ENCODE measurements around the gene STAC3. TPM values are rescaled to one million over a fixed set of nuclear protein-coding genes. Genes with fewer than 3 reads are reported as not detected.

Gene STAC3
- total RNA-seq, 1 donor from 2014 or later = 2.3 TPM

DNA sequence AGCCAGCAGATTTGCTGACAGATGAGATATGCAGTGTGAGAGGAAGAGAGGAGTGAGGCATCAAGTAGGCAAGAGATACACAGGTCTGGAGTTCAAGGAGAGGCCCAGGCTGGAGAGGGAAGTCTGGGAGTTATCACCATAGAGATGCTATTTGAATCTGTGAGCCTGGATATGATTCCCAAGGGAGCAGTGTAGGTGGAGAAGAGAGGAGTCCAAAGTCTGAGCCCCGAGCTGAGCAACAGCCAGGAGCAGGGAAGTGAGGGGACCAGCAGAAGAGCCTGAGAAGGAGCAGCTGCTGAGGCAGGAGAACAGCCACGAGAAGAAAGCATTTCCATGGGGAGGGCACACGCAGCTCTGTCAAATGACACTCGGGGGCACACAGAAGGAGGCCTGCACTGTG lies 54.5 kb downstream of the STAC3 start:
- ATAC-seq = no peak

GRCh38 chr12:57195611-57196371 lies 55.2 kb downstream of the STAC3 start:
- ATAC-seq = no peak
- no peak for DNase-seq (ENCODE audit: low spot score)

More for the DNA sequence above, 54.5 kb downstream of the STAC3 start:
- DNase-seq (ENCODE audit: low spot score) = no peak

DNA sequence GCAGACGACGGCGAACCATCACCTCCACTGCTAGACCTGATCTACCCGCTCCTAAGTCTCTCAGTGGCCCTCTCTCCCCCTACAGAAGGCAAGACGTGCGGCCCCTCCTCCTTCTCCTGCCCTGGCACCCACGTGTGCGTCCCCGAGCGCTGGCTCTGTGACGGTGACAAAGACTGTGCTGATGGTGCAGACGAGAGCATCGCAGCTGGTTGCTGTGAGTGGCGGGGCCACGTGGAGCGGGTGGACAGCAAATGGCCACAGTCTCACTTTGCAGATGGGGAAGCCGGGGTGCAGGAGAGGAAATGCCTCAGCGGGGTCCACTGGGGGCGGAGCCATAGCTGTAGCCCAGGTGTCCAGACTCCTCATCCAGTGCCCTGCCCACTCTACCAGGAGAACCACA lies 55.8 kb downstream of the STAC3 start:
- DNase-seq (ENCODE audit: low spot score) = no peak
- ATAC-seq = no peak

GRCh38 chr12:57194253-57194652 lies 56.7 kb downstream of the STAC3 start:
- DNase-seq (ENCODE audit: low spot score) = no peak
- no peak for ATAC-seq

DNA sequence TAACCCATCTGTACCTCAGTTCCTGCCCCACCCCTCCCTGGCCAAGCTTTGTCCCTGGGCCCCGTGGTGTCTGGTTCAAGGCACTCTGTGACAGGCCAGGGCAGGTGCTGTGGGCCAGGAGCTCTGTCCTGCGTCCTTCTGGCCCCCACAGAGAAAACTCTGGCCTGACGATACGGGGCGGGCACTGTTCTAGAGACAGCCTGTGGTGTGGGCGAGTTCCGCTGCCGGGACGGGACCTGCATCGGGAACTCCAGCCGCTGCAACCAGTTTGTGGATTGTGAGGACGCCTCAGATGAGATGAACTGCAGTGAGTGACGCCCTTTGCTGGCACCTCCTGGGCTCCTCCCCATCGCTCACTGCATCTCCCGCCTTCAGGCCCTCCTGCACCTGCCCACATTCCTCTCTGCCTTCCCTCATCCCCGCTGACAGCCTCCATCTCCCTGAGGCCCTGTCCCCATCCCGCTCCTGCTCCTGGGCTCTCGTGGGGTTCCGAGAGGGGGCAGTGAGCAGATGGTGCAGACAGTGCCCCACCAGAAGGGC lies 57.2 kb downstream of the STAC3 start:
- no peak for DNase-seq (ENCODE audit: low spot score)

More for the DNA sequence above, 57.2 kb downstream of the STAC3 start:
- ATAC-seq = no peak

Other genes with a start within 250 kb of the STAC3 start
- 3.5 TPM for gene ZBTB39, start 244.6 kb downstream of the STAC3 start, total RNA-seq
- gene TAC3, start 234.7 kb downstream of the STAC3 start, total RNA-seq = not detected
- gene MYO1A, start 201.1 kb downstream of the STAC3 start, total RNA-seq = 0.28 TPM
- 5.3 TPM for gene NEMP1, start 172.4 kb downstream of the STAC3 start, total RNA-seq
- 12.9 TPM for gene NAB2, start 162.1 kb downstream of the STAC3 start, total RNA-seq
- 97.6 TPM for gene STAT6, start 139.8 kb downstream of the STAC3 start, total RNA-seq
- gene LRP1, start 122.7 kb downstream of the STAC3 start, total RNA-seq = 370 TPM
- gene LRP1-AS, start 103.6 kb downstream of the STAC3 start, total RNA-seq = not detected
- gene NXPH4, start 34.4 kb downstream of the STAC3 start, total RNA-seq = 0.13 TPM
- gene SHMT2, start 21.5 kb downstream of the STAC3 start, total RNA-seq = 242 TPM
- gene R3HDM2, start 179.9 kb upstream of the STAC3 start, total RNA-seq = 38.6 TPM
- gene INHBC, start 183.6 kb upstream of the STAC3 start, total RNA-seq = 51.9 TPM
- gene INHBE, start 204.1 kb upstream of the STAC3 start, total RNA-seq = 81.6 TPM
- 0.20 TPM for gene GLI1, start 208.6 kb upstream of the STAC3 start, total RNA-seq
- gene ARHGAP9, start 228.7 kb upstream of the STAC3 start, total RNA-seq = 4.3 TPM
- gene MARS1, start 236.9 kb upstream of the STAC3 start, total RNA-seq = 71.1 TPM